Rectal smooth muscle tissue (tissue), 1 donor: ENCODE data around the gene CFAP100.

ENCODE experiments used
- H3K27ac ChIP-seq: one replicate; pipeline ENCODE4 v1.7.0; 2013; ENCODE audit warnings: low read depth, low read length, inconsistent platforms
- H3K27me3 ChIP-seq: one replicate; pipeline ENCODE4 v1.7.0; 2013; ENCODE audit warnings: low read length; ENCODE audit not compliant: control insufficient read depth, insufficient read depth
- H3K36me3 ChIP-seq: one replicate; pipeline ENCODE4 v1.7.0; 2013; ENCODE audit warnings: low read length; ENCODE audit not compliant: control insufficient read depth, insufficient read depth
- H3K4me1 ChIP-seq: one replicate; pipeline ENCODE4 v1.7.0; 2013; ENCODE audit warnings: low read length; ENCODE audit not compliant: control insufficient read depth, insufficient read depth
- H3K4me3 ChIP-seq: one replicate; pipeline ENCODE4 v1.7.0; 2013; ENCODE audit warnings: low read length
- H3K9ac ChIP-seq: one replicate; pipeline ENCODE4 v1.7.0; 2013; ENCODE audit warnings: low read length

Gene CFAP100

DNA sequence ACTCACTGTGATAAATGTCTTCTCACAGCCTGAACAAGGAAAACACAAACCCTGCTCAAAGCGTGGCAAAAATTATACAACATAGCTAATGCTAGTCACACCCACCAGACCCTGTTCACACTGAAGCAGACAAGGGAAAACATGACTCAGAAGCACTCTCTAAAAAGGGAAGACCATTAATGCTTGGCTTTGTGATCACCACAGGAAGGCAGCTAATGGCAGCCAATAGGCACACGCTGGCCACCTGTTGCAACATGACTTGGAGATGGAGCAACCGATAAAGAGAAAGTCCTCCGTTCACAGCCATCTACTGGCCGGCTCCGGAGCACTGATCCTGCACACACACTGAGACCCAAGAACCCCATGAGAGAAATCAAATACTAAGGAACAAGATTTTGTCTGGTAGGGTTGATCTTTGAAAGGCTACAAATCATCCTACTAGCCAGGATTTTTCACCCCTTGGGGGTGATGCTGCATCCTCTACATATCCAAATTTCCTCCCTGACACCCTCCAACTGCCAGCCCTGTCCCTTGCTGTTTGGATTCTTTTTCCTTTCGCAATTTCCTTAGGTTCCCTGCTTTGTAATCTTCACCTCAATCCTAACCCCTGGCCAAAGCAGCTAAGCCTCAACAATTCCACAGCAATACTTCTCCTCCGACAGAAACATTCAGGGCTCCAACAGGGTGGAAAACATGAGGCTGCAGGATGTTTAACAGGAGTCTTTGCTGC, 77.7 kb downstream of the CFAP100 start:
- peaks cover 26% of the 10 kb centered on the region for H3K4me1 ChIP-seq
- no peak overlapping the region for H3K27ac ChIP-seq
- peak overlapping the region; percentile 61 for H3K4me3 ChIP-seq
- H3K36me3 ChIP-seq: peaks cover 40% of the 10 kb centered on the region
- no peaks in the 10 kb centered on the region for H3K27me3 ChIP-seq
- no peak overlapping the region for H3K9ac ChIP-seq

DNA sequence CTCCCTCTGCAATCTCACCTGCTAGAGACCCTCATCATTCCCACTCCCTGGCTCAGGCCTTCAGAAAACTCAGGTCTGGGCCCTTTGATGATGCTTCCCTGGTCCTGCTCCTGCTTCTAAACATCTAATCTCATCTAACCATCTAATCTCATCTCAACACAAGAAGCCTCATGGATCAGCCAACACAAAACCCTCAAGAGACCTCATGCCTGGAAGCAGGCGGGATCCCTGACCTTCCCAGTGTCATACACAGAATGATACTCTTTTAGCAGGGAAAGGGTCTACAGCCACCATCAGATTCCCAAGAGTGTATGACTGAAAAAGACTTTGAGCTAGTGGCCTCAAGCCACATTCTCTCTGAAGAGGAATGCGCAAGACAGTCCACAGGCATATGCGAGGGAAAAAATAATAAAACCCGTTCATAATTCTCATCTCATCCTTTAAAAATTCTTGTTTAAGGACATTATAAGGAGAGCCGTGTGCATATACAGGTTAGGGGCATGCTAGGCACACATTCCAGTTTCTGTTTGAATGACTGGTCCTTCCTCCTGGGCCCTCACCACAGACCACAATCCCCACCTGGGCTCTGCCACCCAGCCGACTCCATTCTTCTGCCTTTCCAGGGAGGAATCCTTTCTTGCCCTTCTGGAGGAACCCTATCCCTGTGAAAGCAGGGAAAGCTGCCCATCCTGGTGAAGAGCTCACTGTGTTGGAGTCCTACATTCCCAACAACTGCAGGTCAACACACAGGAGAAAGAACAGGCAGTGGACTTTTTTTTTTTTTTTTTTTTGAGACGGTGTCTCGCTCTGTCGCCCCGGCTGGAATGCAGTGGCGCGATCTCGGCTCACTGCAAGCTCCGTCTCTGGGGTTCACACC, 78.8 kb downstream of the CFAP100 start:
- Histone ChIP-seq H3K27ac (no peak overlapping the region), H3K36me3 (peaks cover 30% of the 10 kb centered on the region), H3K9ac (no peak overlapping the region), H3K27me3 (no peaks in the 10 kb centered on the region), H3K4me3 (peak overlapping the region; percentile 61), H3K4me1 (peaks cover 26% of the 10 kb centered on the region)

DNA sequence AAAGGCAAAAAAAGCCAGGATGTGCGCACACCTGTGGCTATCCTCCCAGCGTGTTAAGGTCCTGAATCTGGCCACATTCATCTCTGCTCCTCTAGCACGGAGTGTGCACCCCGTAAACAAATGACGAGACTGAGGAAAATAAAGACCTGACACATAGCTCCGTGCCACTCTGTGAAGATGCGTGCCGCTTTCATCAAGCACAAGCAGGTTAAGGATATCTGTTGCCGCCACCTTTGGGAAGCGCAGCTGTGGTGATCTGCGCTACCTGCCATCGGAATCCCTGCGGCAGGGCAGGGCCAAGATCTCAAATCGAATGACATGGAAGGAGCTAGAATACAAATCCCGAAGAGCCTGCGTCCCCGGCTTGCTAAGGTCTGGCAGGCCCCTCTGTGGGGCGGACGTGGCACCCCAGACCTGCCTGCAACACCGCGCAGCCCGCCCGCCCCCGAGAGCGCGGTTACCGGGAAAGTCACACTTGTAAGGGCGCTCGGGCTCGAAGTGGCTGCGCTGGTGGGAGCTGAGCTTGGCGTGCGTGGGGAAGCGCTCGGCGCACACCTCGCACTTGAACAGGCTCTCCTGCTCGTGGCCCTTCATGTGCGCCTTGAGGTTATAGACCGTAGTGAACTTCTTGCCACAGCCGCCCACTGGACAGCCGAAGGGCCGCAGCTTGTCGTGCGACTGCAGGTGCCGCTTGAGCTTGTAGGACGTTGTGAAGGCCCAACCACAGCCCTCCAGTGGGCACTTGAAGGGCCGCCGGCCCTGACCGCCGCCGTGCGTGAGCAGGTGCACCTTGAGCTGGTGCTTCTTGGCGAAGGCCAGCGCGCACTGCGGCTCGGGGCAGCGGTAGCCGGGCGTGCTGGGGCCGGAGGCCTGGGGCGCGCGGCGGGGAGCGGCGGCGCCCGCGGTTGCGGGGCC, 80.0 kb downstream of the CFAP100 start:
- Histone ChIP-seq H3K4me3 (peak overlapping the region; percentile 76), H3K27ac (peak overlapping the region; percentile 82), H3K4me1 (peaks cover 26% of the 10 kb centered on the region), H3K36me3 (peaks cover 19% of the 10 kb centered on the region), H3K9ac (peak overlapping the region; percentile 64), H3K27me3 (no peaks in the 10 kb centered on the region)

DNA sequence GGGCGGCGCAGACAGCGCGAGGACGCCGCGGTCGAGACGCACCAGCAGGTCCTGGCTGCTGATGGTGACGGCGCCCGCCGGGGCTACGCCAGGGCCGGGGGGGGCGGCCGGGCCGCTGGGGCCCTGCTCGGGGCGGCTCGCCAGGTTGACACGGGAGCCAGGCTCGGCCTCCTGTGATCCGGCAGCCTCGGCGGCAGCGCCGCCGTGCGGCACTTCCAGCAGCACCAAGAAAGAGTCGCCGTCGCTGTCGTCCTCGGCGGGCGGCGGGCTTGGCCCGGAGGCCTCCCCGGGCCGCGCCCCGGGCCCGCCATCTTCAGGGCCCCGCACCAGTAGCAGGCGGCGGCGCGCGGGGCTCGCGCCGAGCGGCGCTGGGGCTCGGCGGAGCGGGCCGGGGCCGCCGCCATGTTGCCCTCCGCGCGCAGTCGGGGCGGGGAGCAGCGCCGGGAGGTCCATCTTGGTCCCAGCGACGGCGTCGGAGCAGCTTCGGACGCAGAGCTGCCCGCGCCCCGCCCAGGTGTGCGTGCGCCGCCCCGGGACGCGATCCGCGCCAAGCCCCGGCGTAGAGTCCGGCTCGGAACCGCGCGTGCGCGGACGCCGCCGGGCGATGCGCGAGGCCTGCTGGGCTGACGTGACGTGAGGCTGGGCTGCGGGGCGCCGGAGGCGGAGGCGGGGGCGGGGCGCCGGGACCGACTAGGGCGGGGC, 80.9 kb downstream of the CFAP100 start, which contains the start of gene ZXDC:
TSS of gene ZXDC (minus strand) at position 479 of the 702 bp plus-strand sequence. CDS start at position 453, 26 bp downstream.
- peak within 1 kb of the TSS; percentile 85 for H3K4me3 ChIP-seq
- peaks cover 11% of the 10 kb centered on the region for H3K36me3 ChIP-seq
- peaks cover 26% of the 10 kb centered on the region for H3K4me1 ChIP-seq
- peak within 1 kb of the TSS; percentile 82 for H3K27ac ChIP-seq
- H3K27me3 ChIP-seq: no peaks in the 10 kb centered on the region
- peak within 1 kb of the TSS; percentile 89 for H3K9ac ChIP-seq

DNA sequence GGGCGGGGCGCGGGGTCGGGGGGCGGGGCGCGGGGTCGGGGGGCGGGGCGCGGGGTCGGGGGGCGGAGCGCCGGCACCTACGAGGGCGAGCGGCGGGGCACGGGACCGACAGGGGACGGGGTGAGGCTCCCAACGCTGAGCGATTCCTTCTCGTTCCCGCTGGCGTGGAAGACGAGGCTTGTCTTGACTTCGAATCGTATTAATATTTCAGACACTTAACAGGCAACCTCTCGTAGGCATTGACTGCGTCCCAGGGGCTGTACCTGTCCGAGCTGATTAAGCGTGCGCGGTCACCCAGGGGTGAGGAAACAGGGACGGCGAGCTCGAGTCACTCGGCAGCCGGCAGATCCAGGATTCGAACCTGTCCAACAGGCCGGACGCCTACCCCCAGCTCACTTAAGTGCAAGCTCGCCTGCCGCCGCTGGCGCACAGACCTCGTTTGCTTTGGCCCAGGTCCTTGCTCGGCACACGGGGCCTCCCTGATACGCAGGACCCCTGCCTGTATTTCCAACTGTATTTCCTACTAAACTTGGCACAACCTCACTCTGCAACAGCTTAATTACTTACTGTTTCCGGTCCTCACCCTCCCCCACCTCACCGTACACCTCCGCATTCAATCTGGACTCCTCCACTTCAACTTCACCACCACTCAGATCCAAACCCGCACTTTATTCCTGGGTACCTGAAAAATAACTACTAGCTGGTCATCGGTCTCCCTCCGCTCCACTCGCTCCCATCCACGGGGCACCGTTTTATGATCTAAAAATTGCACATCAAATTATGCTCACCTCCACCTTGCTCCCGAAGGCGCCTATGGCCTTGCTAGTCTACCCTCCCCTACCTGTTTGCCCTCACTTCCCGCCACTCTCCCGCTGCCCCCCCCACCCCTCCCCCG, 81.7 kb downstream of the CFAP100 start:
- H3K27ac ChIP-seq: peak overlapping the region; percentile 77
- H3K36me3 ChIP-seq: peaks cover 4% of the 10 kb centered on the region
- no peaks in the 10 kb centered on the region for H3K27me3 ChIP-seq
- peak overlapping the region; percentile 89 for H3K9ac ChIP-seq
- H3K4me1 ChIP-seq: peaks cover 26% of the 10 kb centered on the region
- H3K4me3 ChIP-seq: peak overlapping the region; percentile 85

DNA sequence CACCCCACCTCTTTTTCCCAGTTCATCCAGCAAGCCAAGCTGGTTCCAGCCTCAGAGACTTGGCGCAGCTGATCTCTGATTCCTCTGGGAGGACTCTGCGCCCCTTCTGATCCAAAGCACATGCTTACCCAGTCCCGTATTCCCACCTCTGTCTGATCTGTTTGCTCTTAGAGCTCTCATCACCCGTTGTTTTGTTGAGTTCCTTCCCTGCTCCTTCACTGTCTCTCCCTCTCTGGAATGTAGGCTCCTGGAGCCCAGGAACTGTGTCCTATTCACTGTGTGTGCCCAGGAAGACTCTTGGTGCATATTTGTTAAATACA, 82.3 kb downstream of the CFAP100 start:
- Histone ChIP-seq H3K27me3 (no peaks in the 10 kb centered on the region), H3K4me1 (peaks cover 25% of the 10 kb centered on the region), H3K36me3 (peaks cover 3% of the 10 kb centered on the region), H3K4me3 (no peak overlapping the region), H3K9ac (no peak overlapping the region), H3K27ac (no peak overlapping the region)

DNA sequence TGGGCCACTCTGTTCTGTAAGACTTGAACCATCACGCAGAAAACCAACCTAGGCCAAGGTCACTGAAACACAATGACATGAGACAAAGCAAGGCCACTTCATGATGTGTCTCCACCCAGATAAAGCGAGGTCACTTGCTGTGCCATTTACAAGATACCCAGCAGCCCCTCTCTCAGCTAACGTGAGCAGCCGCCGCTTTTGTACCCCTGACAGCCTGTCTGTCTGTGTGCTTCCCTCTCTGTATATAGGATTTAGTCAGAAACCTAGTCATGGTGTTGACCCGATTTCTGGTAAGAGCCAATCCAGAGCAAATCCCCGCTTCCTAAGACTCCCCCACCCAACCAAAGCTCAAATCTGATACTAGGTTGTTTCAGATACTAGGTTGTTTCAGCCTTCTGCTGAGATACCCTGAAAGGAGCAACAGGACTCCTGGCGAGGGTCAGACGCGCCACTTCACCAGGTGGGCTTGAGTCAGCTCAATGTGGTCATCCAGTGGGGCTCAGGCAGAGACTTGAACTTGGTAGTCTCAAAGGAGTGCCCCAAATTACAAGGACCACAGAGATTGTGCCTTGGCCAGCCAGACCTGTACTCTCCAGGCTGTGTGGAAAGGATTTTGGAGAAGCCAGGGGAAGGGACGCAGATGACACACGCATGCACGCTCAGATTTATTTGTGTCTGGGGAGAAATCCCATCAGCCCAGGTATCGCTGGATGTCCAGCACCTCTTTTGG, 84.0 kb downstream of the CFAP100 start:
- no peak overlapping the region for H3K9ac ChIP-seq
- no peak overlapping the region for H3K4me3 ChIP-seq
- H3K4me1 ChIP-seq: peaks cover 8% of the 10 kb centered on the region
- no peaks in the 10 kb centered on the region for H3K27me3 ChIP-seq
- H3K27ac ChIP-seq: no peak overlapping the region
- peaks cover under 1% of the 10 kb centered on the region for H3K36me3 ChIP-seq

DNA sequence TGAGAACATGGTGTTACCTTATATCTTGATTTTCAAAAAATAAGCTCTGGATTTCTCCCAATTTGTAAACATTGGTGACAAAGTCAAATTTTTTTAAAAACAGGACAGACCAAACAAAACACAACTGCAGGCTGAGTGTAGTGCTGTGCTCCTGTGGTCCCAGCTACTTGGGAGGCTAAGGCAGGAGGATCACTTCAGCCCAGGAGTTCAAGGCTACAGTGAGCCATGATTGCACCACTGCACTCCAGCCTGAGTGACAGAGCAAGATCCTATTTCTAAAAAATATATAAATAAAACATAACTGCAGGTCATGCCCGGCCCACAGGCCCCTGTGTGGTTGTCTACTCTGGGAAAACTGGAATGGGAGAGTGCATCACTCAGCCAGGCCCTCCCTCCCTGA, 84.9 kb downstream of the CFAP100 start:
- Histone ChIP-seq H3K4me3 (no peak overlapping the region), H3K9ac (no peak overlapping the region), H3K4me1 (peaks cover 3% of the 10 kb centered on the region), H3K27me3 (no peaks in the 10 kb centered on the region), H3K27ac (no peak overlapping the region), H3K36me3 (no peaks in the 10 kb centered on the region)

DNA sequence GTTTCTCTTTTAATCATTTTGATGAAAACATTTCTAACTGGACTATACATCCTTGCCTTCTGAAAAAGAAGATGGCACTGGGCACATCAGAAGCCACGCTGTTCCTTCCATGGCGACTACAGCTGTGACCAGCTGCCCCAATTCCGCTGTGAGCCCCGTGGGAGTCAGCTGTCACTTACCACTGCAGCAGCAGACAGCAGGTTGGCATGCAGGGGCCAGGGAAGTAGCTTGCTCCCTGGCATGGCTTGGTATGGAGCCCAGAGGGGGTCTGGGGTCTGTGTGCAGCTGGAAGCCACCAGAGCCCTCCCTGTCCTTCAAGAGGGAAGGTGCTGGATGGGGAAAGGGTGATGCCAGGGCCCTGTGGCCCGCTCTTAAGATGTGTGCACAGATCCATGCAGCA, 85.5 kb downstream of the CFAP100 start:
- Histone ChIP-seq H3K9ac (no peak overlapping the region), H3K27me3 (no peaks in the 10 kb centered on the region), H3K36me3 (no peaks in the 10 kb centered on the region), H3K4me3 (no peak overlapping the region), H3K4me1 (peaks cover 3% of the 10 kb centered on the region), H3K27ac (no peak overlapping the region)

DNA sequence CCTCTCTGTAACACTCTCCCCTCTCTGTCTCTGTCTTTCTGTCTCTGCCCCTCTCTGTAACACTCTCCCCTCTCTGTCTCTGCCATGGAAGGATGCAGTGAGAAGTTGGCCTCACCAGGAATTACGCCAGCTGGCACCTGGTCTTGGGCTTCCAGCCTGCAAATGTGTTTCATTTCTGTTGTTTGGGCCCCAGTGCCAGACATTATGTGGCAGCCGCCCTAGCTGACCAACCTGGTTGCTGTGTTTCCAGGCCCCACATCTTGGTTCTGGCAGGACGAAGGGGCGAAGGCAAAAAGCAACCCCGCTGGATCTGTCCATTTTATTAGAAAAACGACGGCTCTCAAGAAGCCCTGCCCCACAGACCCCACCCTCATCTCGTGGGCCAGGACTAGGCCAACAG, 86.2 kb downstream of the CFAP100 start:
- Histone ChIP-seq H3K9ac (no peak overlapping the region), H3K4me3 (no peak overlapping the region)

More for the DNA sequence above, 86.2 kb downstream of the CFAP100 start:
- Histone ChIP-seq H3K36me3 (no peaks in the 10 kb centered on the region), H3K27me3 (no peaks in the 10 kb centered on the region), H3K27ac (no peak overlapping the region), H3K4me1 (peaks cover 3% of the 10 kb centered on the region)
